GM21619 (cell line): Measurements from ENCODE around the gene PHF23.
A peak's percentile ranks its signal among the peaks of the same experiment; 100 is the strongest.

Source experiments
- ATAC-seq: cut with Tn5 transposase; IDR thresholded peaks from one replicate; pipeline ENCODE4 v1.9.1; 2021; ENCODE audit not compliant: unreplicated experiment

Gene PHF23

GRCh38 chr17:7238420-7239090 lies 702 bp downstream of the PHF23 start:
- no peak for ATAC-seq

DNA sequence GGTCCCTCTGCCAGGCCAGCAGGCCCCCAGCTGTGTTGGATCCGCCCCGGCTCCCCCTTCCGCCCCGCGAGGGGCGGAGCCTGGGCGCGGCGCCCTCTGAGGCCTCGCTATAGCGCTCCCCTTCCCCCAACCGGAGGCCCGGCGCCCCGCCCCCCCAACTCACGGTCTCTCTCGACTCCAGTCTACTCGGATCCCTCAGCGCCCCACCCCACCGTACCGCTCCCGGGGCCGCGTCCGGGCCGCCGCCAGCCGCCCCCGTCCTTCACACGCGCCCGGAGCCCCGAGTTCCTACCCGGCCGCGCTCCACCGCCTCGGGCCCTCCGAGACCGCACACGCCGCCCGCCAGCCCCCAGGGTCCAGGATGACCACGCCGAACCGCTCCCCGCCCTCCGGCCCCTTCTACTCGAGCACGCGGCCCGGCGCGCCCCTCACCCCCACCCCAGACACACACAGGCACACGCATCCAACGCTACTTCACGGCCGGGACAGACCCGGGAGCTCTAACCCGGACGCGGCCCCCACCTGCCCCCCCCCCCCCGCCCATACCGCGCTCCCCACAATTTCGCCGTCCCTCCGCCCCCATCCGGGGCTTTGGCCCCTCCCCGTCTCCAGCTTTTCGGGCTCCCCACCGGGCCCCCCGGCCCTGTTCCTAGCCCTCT lies 1.4 kb downstream of the PHF23 start:
- ATAC-seq, result no peak

GRCh38 chr17:7237266-7237760 lies 1.9 kb downstream of the PHF23 start:
- ATAC-seq, result no peak

- no peak for ATAC-seq
These were observed 2.4 kb downstream of the PHF23 start for GRCh38 chr17:7236808-7237207.

DNA sequence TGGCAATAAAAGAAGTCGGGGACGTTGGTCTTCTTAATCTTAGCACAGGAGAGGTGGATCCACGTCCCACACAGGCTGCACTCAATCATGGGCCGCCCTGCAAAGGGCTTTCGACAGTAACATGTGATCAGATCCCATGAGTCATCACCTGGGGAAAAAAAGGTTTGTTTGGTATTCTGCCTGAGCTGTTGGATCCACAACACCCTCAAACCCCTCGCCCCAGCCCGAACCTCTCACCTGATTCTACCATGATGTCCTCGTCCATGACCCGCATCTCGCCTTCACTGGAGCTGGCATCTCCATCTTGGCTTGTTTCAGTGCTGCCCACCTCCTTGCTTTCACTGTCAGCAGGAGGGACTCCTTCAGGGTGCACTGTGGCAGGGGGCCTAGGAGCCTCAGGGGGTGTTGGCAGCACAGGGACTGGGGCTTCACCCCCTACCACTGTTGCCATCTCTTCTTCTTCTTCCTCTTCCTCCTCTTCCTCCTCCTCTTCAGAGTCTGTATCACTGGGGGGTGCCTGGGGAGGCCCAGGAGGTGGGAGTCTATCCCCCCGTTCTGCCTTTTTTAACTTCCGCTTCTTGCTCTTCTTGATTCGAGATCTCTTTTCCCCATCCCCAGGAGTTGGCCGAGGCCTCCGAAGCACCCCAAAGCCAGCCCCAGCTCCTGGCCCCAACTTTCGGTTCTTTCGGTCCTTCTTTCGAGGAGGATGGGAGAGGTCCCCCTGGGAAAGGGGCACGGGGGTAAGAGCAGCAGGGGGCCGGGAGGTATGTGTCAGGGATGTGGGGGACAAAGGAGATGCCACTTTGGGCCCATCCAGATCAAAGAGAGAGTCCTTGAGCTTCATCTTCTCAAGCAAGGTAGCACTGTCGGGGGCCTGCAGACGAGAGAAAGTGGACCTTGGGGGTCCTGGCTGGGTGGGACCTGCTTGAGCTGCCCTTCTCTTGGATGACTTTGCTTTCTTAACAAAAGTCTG lies 3.3 kb downstream of the PHF23 start:
- no peak for ATAC-seq

DNA sequence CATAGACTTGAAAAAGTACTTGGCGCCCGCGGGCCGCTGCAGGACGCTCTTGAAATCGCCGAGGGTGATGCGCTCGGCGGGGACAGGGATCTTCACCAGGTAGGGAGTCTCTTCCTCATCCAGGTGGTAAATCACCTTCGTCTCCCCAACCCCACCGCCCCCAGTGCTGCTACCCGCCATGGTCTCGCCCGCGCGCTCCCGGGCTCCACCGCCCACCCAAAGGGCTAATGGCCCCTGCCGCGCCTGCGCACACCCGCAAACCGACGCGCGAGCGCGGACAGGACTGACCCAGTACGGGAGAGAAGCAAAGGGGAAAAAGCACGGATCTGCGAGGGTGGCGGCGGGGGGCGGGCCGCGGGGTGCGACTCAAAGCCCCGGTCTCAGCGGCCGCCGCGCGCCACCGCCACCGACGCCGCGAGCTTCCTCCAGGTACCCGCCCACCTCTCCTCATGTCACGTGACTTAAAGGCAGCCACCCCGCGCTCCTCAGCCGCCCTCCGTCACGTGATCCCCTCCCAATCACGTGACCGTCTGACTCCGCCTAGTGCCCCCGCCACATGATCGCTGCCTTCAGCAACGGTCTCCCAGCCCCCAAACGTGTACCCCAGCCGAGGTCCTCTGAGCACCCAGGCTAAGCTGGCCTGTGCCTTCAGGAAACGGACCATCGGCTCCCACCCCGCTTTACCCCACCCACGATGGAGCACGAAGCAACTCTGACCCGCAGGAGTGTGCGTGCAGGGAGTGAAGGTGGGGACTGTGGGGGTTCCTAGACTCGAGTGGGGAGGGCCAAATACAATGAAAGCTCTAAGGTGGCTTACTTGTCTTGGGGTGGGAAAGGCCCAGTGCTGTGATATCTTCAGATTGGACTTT lies 4.9 kb downstream of the PHF23 start, which contains the start of gene DVL2:
DVL2 (minus strand) TSS at position 435 of the 869 bp plus-strand sequence; CDS start at position 180, 255 bp downstream.
- peak; percentile 42 for ATAC-seq

DNA sequence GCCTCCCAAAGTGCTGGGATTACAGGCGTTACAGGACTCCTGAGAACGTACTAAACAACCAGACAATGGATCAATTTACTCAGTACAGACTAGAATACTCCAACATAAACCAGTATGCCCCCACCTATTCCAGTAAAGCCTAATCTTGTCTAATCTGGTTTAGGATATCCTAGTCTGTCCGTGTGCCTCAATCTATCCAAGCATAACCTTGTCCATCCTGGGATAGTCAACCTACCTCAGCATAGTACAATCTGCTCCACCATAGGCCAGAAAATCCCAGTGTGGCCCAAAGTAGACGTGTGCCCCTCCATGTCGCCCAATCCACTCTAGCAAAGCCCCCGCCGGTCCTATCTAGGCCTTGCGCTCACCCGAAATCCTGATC lies 5.6 kb downstream of the PHF23 start:
- ATAC-seq, result no peak

DNA sequence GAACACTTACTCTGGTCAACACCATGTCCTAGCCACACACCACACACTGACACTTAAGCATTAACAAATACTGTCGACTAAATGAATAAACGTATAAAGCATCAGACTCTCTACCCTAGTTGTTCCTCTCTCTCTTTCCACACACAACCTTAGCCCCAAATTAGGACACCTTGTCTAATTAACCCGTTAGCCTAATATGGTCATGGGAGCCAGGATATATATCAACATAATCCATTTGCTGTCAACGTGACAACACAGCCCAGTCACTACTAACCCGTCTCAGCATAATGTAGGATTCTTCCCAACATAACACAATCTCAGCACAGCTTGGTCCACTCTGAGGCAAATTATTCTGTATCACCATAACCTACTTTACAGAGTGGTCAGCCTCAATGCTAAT lies 7.1 kb downstream of the PHF23 start:
- no peak for ATAC-seq

- ATAC-seq, result no peak
These were observed 9.8 kb downstream of the PHF23 start for GRCh38 chr17:7229504-7229903.

- ATAC-seq, result no peak
These were observed 10.3 kb downstream of the PHF23 start for GRCh38 chr17:7228920-7229319.

DNA sequence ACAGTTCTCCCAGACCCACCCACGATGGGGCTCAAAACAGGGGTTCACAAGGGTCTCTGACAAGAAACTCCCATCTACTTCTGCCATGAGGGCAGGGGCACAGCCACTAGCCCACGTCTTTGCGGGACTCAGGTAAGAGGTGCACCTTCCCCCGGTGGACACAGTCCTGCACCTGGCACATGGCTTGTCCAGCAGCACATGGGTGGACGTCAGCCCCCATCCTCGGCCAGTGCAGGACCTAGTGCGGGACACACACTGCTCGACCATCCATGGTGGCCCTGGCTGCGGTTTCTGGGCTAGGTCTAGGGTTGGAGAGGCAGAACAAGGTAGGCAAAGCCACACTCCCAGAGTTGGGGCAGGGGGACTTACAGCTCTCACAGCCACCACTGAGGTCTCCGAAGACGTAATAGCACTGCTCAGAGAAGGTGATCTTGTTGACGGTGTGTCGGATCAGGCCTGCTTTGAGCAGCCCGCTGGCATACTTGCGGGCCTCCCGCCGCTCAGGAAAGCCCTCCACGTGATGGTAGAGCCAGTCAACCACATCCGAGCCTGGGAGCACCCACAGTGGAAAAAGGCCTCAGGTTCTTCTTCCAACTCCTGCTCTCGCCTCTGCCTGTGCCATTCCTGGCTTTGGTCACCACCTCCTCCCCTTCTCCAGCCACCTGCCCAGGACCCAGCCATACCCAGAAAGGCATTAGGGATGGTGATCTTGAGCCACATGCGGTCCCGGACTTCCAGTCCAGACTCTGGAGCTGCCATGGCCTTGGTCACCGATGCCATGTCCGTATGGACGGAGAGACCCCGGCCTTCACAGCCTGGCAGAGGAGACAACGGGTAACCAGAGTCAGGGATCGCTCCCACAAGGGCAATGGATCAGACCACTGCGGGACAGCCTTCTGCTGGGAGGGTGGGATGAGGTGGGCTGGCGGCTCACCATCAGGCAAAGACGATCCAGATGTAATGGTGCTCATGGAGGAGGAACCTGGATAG lies 12.2 kb downstream of the PHF23 start:
- ATAC-seq, result no peak

GRCh38 chr17:7225711-7226331 lies 13.4 kb downstream of the PHF23 start:
- no peak for ATAC-seq

GRCh38 chr17:7224661-7225111 lies 14.6 kb downstream of the PHF23 start:
- ATAC-seq, result no peak

- ATAC-seq, result no peak
These were observed 15.1 kb downstream of the PHF23 start for GRCh38 chr17:7224110-7224509.

DNA sequence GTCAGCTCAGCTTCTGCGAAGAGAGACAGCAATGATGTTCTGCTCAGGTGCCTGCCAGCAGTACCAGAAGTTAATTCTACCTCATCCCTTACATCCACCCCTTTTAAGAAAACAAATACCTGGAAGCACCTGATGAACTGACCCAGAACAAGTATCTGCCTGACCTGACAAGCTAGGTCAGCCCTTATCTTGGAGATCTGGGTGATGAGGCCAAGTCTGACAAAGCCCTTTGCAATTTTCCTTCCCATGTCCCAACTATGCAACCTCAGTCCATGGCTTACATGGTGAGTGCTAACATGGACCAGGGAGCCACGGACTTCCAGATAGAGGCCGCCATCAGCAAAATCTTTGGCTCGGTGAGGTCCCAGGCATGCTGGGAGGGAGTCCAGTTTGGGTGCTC lies 15.9 kb downstream of the PHF23 start:
- no peak for ATAC-seq

GRCh38 chr17:7222972-7223292 lies 16.3 kb downstream of the PHF23 start:
- no peak for ATAC-seq

GRCh38 chr17:7222093-7222971 lies 16.9 kb downstream of the PHF23 start:
- ATAC-seq, result no peak
